ENCODE results near the gene C1orf159.
"Not testable (repeated sequence)": the region's sequence is repeated elsewhere in the genome, so short reads cannot be mapped to it uniquely, and the experiment has no call there.

C1orf159 gene

DNA sequence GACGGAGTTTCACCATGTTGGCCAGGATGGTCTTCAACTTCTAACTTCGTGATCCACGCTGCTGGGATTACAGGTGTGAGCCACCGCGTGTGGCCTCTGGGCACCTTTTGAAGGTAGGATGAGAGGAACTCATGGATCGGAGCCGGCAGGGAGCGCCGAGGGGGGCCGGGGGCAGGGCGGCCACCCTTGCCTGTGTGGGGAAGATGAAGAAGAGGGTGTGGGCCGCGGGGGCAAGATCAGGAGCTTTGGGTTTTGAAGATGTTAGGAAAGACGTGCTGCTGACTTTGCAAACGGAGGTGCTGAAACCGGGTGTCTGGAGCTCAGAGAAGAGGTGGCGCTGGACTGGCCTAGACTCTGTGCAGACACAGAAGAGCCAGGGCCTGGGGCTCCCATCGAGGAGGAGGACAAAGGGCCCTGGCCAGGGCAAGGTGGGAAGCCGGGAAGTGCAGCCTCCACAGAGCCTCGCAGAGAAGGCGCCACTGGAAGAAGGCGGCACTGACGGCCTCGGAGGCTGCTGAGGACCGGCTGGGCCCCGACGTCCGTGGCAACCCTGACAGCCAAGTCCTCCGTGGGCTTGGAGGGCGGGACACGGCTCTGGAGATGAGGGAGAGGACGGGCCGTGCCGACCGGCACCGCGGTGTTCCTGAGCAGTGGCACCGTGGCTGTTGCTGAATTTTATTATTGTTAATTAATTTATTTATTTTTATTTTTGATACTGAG, 55.4 kb downstream of the C1orf159 start:
- no peak for DNase-seq (ENCODE audit: low read depth)
- TF ChIP-seq, protein P1, sequence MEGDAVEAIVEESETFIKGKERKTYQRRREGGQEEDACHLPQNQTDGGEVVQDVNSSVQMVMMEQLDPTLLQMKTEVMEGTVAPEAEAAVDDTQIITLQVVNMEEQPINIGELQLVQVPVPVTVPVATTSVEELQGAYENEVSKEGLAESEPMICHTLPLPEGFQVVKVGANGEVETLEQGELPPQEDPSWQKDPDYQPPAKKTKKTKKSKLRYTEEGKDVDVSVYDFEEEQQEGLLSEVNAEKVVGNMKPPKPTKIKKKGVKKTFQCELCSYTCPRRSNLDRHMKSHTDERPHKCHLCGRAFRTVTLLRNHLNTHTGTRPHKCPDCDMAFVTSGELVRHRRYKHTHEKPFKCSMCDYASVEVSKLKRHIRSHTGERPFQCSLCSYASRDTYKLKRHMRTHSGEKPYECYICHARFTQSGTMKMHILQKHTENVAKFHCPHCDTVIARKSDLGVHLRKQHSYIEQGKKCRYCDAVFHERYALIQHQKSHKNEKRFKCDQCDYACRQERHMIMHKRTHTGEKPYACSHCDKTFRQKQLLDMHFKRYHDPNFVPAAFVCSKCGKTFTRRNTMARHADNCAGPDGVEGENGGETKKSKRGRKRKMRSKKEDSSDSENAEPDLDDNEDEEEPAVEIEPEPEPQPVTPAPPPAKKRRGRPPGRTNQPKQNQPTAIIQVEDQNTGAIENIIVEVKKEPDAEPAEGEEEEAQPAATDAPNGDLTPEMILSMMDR (IDR thresholded peaks at IDR 0.05; ENCODE audit: control insufficient read depth, insufficient read depth, low read depth, low read length, missing control alignments) = no peak
- H3K4me3 ChIP-seq (ENCODE audit: control insufficient read depth, low read depth, low read length) = no peak overlapping the region

DNA sequence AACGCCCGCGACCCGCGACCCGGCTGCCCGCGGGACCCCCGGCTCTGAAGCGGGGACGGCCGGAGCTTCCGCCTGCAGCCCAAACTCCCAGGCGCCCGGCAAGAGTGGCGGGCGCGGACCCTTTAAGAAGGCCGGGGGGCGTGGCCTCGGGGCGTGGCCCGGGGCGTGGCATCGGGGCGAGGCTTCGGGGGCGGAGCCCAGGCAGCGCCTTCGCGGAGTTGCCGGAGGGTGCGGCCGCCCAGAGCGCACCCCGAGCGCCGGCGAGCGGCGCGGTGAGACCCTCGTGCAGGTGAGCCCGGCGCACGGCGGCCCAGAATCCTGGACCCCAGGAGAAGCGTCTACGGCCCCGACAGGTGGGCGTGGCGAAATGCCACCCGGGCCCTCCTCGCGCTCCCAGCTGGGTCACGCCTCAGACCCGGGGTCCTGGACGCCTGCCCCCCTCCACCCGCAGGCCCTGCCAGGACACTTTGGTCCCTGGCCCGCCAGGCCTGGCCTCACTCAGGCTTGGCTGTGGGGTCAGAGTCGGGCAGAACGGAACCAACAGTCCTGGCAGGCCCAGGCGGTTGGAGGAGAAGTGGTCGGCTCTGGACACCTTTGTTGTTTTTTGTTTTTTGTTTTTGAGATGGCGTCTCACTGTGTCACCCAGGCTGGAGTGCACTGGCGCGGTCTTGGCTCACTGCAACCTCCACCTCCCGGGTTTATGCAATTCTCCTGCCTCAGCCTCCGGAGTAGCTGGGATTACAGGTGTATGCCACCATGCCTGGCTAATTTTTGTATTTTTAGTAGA, 56.2 kb downstream of the C1orf159 start:
- H3K4me3 ChIP-seq (ENCODE audit: control insufficient read depth, low read depth, low read length) = peak overlapping the region; percentile 36
- DNase-seq (ENCODE audit: low read depth) = no peak
- TF ChIP-seq, protein P1 (IDR thresholded peaks at IDR 0.05; ENCODE audit: control insufficient read depth, insufficient read depth, low read depth, low read length, missing control alignments) = no peak

DNA sequence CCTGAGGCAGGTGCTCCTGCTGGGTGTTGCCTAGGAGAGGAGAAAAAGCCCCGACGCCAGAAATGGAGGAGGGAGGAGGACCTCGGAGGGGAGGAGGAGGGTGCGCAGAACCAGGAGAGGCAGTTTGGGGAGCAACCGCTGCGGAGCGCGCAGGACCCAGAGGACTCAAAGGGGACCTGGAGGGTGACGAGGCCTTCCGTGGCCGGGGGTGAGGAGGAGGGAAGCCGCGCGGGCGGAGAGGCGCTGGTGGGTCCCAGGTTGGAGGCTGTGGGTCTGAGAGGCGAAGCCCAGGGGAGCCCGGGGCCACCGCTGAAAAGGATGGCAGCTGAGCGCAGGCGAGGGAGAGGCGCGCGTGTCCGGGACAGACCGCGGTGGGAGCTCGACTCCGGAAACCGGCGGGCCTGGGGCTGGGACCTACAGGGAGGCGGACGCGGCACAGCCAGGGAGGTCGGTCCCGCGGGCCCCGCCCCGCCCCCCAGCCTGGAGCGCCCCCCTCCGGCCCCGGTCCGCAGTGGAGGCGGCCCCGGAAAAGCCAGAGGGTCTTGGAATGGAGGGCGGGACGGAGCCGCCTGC, 56.9 kb downstream of the C1orf159 start:
- H3K4me3 ChIP-seq (ENCODE audit: control insufficient read depth, low read depth, low read length) = peak overlapping the region; percentile 36
- no peak for DNase-seq (ENCODE audit: low read depth)

DNA sequence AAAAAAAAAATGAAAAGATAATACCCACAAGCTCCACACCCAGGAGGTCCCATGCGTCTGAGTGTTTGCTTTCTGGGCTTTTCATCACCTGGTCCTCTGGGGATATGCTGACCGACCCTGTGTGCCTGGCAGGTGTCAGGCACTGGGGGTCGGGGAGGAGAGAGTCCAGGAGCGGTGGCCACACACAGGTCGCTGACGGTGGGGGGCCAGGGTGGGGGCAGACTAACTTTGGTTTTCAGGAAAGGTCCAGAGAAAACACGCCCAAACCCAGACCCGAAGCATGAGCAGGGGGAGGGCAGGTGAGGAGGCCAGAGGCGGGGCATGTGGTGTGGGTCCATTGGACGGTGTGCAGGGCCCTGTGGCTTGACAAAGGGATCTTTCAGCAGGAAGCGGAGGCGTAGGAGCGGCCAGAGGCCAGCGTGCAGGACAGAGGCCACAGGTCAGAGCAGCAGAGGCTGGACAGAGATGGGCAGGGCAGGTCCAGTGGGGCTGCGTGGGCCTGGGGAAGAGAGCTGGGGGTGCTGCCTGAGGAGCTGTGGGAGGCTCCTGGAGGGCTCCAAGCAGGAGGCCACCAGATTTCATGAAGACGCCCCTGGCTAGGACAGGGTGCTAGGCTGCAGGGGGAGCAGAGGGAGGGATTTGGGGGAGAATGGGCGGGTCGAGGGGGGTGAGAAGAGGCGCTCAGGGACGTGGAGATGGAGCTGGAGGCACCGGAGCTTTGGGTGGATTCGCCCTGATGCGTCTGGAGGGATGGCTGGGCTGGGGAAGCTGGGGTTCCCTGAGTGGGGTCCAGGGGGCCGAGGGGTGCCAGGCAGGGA, 57.6 kb downstream of the C1orf159 start:
- no peak for DNase-seq (ENCODE audit: low read depth)
- H3K4me3 ChIP-seq (ENCODE audit: control insufficient read depth, low read depth, low read length) = peak overlapping the region; percentile 36; the same call in 1 of the 2 replicates
- TF ChIP-seq, protein P1 (IDR thresholded peaks at IDR 0.05; ENCODE audit: control insufficient read depth, insufficient read depth, low read depth, low read length, missing control alignments) = no peak

More for the DNA sequence above, 56.9 kb downstream of the C1orf159 start:
- TF ChIP-seq, protein P1 (IDR thresholded peaks at IDR 0.05; ENCODE audit: control insufficient read depth, insufficient read depth, low read depth, low read length, missing control alignments) = no peak

DNA sequence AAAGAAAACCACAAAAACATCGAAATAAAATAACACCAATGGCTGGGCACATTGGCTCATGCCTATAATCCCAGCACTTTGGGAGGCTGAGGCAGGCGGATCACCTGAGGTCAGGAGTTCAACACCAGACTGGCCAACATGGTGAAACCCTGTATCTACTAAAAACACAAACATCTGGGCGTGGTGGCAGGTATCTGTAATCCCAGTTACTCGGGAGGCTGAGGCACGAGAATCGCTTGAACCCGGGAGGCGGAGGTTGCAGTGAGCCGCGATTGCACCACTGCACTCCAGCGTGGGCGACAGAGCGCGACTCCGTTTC, 58.2 kb downstream of the C1orf159 start:
- not testable (repeated sequence) for DNase-seq (ENCODE audit: low read depth); H3K4me3 ChIP-seq (ENCODE audit: control insufficient read depth, low read depth, low read length)

DNA sequence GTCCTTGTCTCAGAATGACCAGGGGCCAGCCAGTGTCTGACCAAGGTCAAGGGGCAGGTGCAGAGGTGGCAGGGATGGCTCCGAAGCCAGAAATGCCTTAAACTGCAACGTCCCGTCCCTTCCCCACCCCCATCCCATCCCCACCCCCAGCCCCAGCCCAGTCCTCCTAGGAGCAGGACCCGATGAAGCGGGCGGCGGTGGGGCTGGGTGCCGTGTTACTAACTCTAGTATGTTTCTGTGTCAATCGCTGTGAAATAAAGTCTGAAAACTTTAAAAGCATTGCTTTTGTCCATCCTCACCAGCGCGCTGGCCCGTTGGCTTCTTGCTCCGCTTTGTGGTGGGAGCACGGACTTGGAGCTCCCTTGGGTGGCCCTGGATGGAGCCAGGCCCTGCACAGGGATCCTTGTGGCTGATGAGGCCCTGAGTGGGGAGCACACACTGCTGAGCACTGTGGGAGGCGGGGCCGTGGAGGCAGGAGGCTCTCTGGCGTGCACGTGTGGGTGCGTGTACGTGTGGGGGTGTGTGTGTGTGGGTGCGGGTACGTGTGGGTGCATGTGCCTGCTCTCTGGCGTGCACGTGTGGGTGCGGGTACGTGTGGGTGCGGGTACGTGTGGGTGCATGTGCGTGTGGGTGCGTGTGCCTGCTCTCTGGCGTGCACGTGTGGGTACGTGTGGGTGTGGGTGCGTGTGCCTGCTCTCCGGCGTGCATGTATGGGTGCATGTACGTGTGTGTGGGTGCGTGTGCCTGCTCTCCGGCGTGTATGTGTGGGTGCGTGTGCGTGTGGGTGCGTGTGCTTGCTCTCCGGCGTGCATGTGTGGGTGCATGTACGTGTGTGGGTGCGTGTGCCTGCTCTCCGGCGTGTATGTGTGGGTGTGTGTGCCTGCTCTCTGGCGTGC, 59.8 kb downstream of the C1orf159 start:
- DNase-seq (ENCODE audit: low read depth) = no peak
- TF ChIP-seq, protein P1 (IDR thresholded peaks at IDR 0.05; ENCODE audit: control insufficient read depth, insufficient read depth, low read depth, low read length, missing control alignments) = no peak

More for the DNA sequence above, 59.8 kb downstream of the C1orf159 start:
- H3K4me3 ChIP-seq (ENCODE audit: control insufficient read depth, low read depth, low read length) = no peak overlapping the region

Measured in AG09309 (cell line).